Activated CD8-positive, alpha-beta memory T cell treated with anti-CD3 and anti-CD28 coated beads, Interleukin-2, amount 10 ng/mL, durations not matched to agents 7 days and 5 days (primary cell): ENCODE results near the gene BRD7. TPM values are rescaled to one million over a fixed set of nuclear protein-coding genes. Genes with fewer than 3 reads are reported as not detected.
A peak's percentile ranks its signal among the peaks of the same experiment; 100 is the strongest.

Experiments used
- ATAC-seq: fragments of 150-1000 bp; cut with Tn5 transposase; one replicate; pipeline ENCODE4 v1.10.0; 2021; ENCODE audit warnings: moderate library complexity
- CTCF ChIA-PET: fragments of 350-600 bp; sonication (Branson Sonifier 250); formaldehyde crosslinking; loops from one replicate; lab custom pipeline; 2021; ENCODE audit warnings: antibody characterized with exemption; lab: Charles Lee
- DNase-seq: peaks from one replicate; pipeline ENCODE4 v3.0.0-alpha.2; 2020
- H3K27ac Mint-ChIP-seq: one replicate; pipeline ENCODE4 v1.8.0; 2021; ENCODE audit warnings: mild to moderate bottlenecking, mixed read lengths
- H3K27me3 Mint-ChIP-seq: one replicate; pipeline ENCODE4 v1.8.0; 2021; ENCODE audit warnings: mixed read lengths
- H3K36me3 Mint-ChIP-seq: one replicate; pipeline ENCODE4 v1.8.0; 2021; ENCODE audit warnings: mild to moderate bottlenecking, mixed read lengths
- H3K4me1 Mint-ChIP-seq: one replicate; pipeline ENCODE4 v1.8.0; 2021; ENCODE audit warnings: mixed read lengths
- H3K4me3 Mint-ChIP-seq: one replicate; pipeline ENCODE4 v1.8.0; 2021; ENCODE audit warnings: mild to moderate bottlenecking, moderate library complexity, mixed read lengths
- H3K9me3 Mint-ChIP-seq: one replicate; pipeline ENCODE4 v1.8.0; 2022; ENCODE audit warnings: low read depth, mixed read lengths
- total RNA-seq, 2 experiments: library from RNA; stranded (reverse); gene quantifications; one replicate each; pipeline ENCODE4 v1.2.3, GENCODE V29; 2021

BRD7 gene
- total RNA-seq, 2 experiments from 2014 or later: 85.0 to 102 TPM

DNA sequence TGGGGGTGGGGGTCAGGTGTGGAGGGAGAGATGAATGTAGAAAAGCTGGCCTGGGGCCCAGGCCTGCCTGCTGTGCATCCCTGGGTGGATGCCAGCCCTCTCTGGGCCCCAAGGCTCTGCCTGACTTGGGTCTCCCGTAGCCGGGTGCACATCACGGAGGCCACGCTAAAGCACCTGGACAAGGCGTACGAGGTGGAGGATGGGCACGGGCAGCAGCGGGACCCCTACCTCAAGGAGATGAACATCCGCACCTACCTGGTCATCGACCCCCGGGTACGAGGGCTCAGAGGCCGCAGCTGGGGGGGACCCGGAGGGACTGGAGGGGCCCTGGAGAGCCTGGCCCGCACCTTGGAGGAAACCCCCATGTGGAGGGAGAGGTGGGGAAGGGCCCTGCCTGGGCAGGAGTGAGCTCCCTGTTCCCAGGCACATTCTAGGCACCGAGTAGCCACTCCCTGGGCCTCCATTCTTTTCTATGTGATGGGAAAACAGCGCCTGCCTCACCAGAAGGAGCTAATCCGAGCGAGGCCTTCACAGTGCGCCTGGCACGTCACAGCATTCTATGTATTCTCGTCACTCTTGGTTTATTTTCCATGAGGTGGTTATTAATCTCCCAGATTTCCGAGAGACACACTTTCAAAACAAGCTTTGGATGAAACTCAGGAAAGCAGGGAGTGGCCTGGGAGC is 67.7 kb downstream of the BRD7 start:
- H3K27ac Mint-ChIP-seq: no peak overlapping the region
- CTCF ChIA-PET: no interaction called here
- no peaks in the 10 kb centered on the region for H3K4me1 Mint-ChIP-seq
- H3K9me3 Mint-ChIP-seq: no peaks in the 10 kb centered on the region
- H3K4me3 Mint-ChIP-seq: no peak overlapping the region
- no peaks in the 10 kb centered on the region for H3K27me3 Mint-ChIP-seq
- ATAC-seq (no peak), DNase-seq (no peak)
- H3K36me3 Mint-ChIP-seq: peaks cover 8% of the 10 kb centered on the region

DNA sequence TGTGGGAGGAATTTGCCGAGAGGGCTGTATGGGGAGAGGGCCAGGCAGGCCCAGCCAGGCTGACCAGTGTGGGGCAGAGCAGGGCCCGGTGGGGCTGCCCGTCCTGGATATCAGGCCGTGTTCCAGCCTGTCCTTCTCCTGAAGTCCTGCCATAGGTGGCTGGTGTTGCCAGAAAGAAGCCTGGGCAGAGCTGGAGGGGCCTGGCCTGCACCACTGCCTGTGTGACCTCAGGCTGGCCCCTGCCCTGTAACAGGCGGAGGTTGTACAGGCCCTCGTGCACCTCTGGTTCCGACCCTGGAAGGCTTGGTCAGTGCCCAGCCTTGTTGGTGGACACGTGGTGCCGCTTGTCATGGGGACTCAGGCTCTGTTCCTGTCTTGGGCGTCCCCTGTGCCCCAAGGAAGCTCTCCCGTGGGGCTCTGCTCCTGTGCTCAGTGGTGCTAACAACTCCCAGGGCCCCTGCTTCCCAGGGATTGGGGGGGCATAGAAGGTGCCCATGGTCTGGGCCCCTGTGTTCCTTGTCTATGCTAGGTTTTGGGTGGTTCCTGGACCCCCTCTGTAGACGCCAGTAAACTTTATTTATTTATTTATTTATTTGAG is 69.2 kb downstream of the BRD7 start:
- CTCF ChIA-PET: no interaction called here
- no peaks in the 10 kb centered on the region for H3K9me3 Mint-ChIP-seq
- H3K27me3 Mint-ChIP-seq: no peaks in the 10 kb centered on the region
- no peak overlapping the region for H3K27ac Mint-ChIP-seq
- DNase-seq: no peak
- H3K4me3 Mint-ChIP-seq: no peak overlapping the region
- no peak for ATAC-seq
- H3K4me1 Mint-ChIP-seq: peaks cover 3% of the 10 kb centered on the region
- peaks cover 16% of the 10 kb centered on the region for H3K36me3 Mint-ChIP-seq

DNA sequence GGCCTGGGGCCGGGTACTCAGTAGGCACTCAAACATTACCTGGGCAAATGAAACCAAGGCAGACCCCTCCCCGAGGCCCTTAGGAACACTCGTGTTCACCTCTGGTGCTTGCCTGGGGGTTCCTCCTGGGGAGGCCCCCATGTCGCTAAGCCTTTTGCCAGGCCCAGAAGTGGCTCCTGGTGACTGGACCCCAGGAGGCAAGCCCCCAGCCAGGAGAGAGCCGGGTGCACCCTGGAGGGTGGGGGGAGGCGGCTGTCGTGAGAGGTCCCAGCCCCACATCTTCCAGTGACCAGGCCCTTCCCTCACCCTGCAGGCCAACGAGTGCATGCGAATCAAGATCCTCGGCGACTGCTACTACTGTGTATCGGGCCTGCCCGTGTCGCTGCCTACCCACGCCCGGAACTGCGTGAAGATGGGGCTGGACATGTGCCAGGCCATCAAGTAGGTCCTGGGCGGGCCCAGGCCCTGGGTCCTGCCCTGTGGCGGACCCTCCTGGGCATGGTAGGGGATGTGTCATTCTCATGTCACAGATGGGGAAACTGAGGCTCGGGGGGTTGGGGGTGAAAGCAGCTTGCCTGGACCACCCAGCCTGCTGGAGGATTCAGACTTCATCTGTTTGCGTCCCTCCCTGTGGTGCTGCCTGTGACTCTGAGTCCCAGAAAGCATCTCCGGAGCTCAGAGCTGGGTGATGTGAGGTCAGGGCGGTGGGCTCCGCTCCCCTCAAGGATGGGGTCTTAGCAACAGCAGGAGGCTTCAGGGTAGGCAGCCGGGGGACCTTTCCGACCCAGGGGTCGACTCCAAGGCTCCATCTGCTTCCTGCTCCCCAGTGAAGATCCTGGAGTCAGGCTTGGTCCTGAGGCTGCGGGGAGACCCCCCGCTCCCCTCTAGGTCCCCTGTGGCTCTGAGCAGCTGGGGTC is 69.9 kb downstream of the BRD7 start:
- DNase-seq: no peak
- Mint-ChIP-seq H3K4me3 (no peak overlapping the region), H3K27me3 (no peaks in the 10 kb centered on the region), H3K9me3 (no peaks in the 10 kb centered on the region), H3K27ac (no peak overlapping the region), H3K4me1 (peaks cover 3% of the 10 kb centered on the region), H3K36me3 (peaks cover 18% of the 10 kb centered on the region)
- CTCF ChIA-PET: no interaction called here
- no peak for ATAC-seq

DNA sequence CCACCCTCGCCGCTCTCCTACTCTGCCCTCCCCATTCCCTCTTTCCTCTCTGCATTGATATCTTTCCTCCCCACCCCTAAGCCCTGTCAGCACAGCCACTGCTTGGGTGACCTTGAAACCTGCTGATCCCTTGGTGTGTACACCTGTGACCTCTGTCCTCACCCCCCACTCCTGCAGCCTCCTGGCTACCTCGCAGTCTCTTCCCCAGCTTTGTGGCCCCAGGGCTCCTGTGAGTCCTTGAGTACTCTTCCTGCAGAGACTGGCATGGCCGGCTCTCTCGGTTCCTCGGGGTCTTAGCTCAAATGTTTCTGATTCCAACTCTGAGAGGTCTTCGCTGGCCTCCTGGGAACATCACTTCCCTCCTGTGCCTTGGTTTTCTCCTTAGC is 70.7 kb downstream of the BRD7 start:
- Mint-ChIP-seq H3K4me1 (peaks cover 3% of the 10 kb centered on the region), H3K9me3 (no peaks in the 10 kb centered on the region), H3K27me3 (no peaks in the 10 kb centered on the region), H3K4me3 (no peak overlapping the region), H3K27ac (no peak overlapping the region), H3K36me3 (peaks cover 21% of the 10 kb centered on the region)
- CTCF ChIA-PET: interaction anchor here (1.6 kb wide), 1 partner anchor 16 kb away, joined by 6 read pairs; no protein-coding TSS in a partner anchor
- no peak for ATAC-seq
- DNase-seq: no peak

DNA sequence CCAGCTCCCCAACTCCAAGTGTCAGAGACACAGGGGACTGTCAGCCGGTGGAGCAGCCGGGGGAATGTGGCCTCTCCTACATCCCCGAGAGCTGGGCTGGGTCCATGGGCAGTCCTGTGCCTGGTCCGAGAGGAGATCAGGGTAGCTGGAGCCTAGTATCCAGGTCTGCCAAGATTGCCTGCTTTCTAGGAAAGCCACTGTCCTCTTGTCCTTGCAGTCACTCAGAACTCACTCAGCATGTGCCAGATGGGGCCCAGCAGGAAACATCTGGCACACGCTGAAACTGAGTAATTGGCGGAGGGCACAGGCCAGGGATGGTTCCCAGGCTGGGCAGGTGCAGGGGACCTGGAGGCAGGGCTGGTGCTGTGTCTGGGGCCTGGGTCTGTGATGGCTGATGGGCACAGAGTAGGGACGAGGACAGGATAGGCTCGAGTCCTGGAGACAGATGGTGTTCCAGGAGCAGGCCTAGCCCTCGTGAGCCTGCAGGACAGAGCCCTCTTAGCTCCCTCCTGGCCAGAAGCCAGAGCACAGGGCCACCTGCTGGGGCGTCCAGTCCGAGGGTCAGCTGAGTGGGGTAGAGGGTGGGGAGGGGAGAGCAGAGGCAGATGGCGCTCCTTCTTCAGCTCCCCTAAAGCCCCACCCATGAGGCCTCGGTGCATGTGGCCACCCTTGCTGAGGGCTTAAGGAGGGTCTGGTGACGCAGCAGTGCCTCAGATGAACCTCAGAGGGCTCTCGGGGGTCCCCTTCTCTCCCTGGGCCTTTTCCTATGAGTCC is 71.3 kb downstream of the BRD7 start:
- H3K4me3 Mint-ChIP-seq: no peak overlapping the region
- no peak for DNase-seq
- no peak for ATAC-seq
- peaks cover 3% of the 10 kb centered on the region for H3K4me1 Mint-ChIP-seq
- no peaks in the 10 kb centered on the region for H3K9me3 Mint-ChIP-seq
- peaks cover 23% of the 10 kb centered on the region for H3K36me3 Mint-ChIP-seq
- H3K27me3 Mint-ChIP-seq: no peaks in the 10 kb centered on the region
- CTCF ChIA-PET: interaction anchor here (0.9 to 1.6 kb wide), 3 partner anchors 15 to 29 kb away, joined by 3 to 6 read pairs (median 4); no protein-coding TSS in a partner anchor
- H3K27ac Mint-ChIP-seq: no peak overlapping the region

DNA sequence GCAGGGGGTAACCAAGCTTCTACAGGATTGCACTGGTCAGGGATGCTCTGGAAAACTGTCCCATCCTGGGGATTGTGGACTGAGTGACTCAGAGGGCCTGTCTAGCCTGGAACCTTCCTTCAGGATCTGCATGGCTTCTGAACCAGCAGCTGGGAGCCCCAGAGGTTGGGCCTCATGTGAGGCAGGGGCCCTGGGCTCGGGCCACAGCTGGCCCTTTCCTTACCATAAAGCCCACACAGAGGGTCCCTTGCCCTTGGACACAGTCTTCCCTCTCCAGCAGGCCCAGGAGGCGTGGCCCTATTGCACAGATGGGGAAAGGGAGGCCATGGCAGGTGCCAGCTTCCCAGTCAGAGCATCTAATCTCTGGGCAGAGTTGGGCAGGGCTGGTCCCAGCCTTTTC is 72.0 kb downstream of the BRD7 start:
- Mint-ChIP-seq H3K9me3 (no peaks in the 10 kb centered on the region), H3K4me1 (peaks cover 3% of the 10 kb centered on the region), H3K36me3 (peaks cover 23% of the 10 kb centered on the region), H3K27me3 (no peaks in the 10 kb centered on the region), H3K4me3 (no peak overlapping the region), H3K27ac (no peak overlapping the region)
- CTCF ChIA-PET: interaction anchor here (0.9 to 1.6 kb wide), 3 partner anchors 14 to 29 kb away, joined by 3 to 6 read pairs (median 4); no protein-coding TSS in a partner anchor
- no peak for DNase-seq
- ATAC-seq: no peak

DNA sequence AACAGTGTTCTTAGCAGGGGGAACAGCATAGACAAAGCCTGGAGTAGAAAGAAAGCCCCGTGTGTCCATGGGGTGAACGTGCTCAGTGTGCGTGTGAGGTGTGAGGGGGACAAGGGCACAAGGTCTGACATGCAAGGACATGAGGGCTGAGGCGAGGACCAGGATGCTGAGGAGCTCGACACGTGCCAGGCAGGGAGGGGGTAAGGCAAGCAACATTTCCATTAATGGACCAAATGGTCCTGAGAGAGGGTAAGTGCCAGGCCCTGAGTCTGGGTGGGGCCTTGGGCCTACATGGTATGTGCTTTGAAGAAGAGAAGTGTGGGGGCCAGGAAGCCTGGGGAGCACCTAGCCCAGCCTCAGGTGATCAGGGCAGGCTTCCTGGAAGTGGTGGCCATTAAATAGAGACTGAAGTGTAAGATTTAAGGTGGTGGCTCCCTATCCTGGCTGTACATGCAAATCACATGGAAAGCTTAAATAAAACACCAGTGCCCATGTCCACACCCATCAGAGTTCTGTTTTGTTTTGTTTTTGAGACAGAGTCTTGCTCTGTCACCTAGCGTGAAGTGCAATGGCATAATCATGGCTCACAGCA is 73.2 kb downstream of the BRD7 start:
- CTCF ChIA-PET: interaction anchor here (0.8 kb wide), 1 partner anchor 14 kb away, joined by 3 read pairs; no protein-coding TSS in a partner anchor
- H3K9me3 Mint-ChIP-seq: no peaks in the 10 kb centered on the region
- DNase-seq (no peak), ATAC-seq (no peak)
- H3K27ac Mint-ChIP-seq: peak overlapping the region; percentile 54
- H3K4me1 Mint-ChIP-seq: peaks cover 3% of the 10 kb centered on the region
- H3K27me3 Mint-ChIP-seq: no peaks in the 10 kb centered on the region
- no peak overlapping the region for H3K4me3 Mint-ChIP-seq
- peaks cover 18% of the 10 kb centered on the region for H3K36me3 Mint-ChIP-seq

DNA sequence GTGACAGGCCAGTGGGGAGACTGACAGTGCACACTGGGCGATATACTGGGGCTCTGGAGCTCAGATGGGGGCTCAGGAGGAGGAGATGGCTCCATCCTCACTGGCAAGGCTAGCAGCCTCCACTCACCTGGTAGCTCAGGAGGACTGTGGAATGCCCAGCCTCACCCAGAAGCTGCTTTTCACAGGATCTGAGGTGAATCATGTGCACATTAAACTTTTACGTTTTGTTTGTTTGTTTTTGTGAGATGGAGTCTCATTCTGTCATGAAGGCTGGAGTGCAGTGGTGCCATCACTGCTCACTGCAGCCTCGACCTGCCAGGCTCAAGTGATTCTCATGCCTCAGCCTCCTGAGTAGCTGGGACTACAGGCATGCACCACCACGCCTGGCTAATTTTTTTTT is 73.8 kb downstream of the BRD7 start:
- Mint-ChIP-seq H3K4me3 (no peak overlapping the region), H3K27me3 (no peaks in the 10 kb centered on the region), H3K4me1 (peaks cover 5% of the 10 kb centered on the region), H3K9me3 (no peaks in the 10 kb centered on the region), H3K27ac (no peak overlapping the region), H3K36me3 (peaks cover 18% of the 10 kb centered on the region)
- DNase-seq: no peak
- no peak for ATAC-seq
- CTCF ChIA-PET: interaction anchor here (0.8 kb wide), 1 partner anchor 13 kb away, joined by 3 read pairs; no protein-coding TSS in a partner anchor

DNA sequence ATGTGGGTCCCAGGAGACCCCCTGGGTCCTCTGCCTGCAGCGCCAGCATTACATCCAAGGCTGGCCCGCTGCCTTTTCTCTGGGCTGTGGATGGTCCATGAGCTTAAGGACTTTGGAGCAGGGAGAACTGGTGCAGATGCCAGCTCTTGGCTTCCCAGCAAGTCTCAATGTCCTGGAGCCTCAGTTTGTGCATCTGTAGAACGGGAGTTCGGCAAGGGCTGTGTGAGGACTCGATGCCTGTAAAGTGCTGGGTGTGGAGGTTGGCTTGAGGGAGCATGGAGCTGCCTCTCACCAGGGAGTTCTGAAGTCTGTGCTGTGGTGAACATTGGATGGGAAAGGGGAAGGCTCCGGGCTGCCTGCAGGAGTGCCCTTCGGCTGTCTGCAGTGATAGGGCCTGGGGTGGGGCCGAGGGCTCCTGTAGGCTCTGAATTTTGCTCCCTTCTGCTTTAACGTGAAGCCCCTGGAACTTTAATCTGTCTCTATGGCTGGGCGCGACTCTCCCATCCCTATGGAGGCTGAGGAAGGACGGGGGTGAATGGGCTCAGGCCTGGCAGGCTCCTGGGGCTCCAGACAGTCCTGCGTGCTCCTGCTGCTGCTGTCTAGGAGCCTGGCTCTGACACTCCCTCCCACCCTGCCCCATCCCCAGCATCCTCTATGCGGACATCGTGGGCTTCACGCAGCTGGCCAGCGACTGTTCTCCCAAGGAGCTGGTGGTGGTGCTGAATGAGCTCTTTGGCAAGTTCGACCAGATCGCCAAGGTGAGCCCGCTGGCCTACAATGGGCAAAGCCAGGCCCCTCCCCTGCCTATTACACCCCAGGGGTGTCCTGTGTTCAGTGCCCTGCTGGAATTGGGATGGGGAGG is 74.6 kb downstream of the BRD7 start:
- Mint-ChIP-seq H3K27me3 (no peaks in the 10 kb centered on the region), H3K27ac (no peak overlapping the region), H3K4me1 (peaks cover 8% of the 10 kb centered on the region), H3K36me3 (peaks cover 20% of the 10 kb centered on the region), H3K4me3 (no peak overlapping the region), H3K9me3 (no peaks in the 10 kb centered on the region)
- DNase-seq (no peak), ATAC-seq (no peak)
- CTCF ChIA-PET: interaction anchor here (1.3 kb wide), 1 partner anchor 10 kb away, joined by 4 read pairs; no protein-coding TSS in a partner anchor

DNA sequence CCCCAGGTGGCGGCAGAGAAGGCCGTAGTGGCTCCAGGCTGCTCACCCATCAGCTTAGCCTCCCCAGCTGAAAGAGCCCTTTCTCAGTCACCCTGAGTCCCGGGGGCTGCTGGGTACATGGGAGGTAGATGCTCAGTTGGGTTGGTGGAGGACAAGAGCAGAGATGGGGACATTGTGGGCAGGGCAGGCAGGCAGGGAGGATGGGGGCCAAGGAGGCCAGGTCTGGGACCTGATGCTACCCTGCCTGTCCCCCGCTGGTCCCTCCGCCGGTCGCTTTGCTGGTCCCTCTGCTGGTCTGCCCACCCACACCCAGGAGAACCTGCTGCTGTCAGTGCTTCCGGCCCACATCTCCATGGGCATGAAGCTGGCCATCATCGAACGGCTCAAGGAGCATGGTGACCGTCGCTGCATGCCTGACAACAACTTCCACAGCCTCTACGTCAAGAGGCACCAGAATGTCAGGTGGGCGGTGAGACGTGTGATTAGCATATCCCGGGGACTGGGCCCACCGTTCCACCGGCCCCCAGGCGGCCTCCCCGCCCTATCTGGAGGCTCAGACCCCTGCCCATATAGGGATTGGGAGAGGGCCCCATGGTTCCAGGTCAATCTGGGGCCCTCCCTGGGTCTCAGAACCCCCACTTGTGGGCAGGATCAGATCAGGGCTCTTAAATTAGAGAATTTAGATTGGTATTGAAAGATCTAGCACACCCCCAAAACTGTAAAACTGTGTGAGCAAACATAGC is 75.6 kb downstream of the BRD7 start:
- no peaks in the 10 kb centered on the region for H3K9me3 Mint-ChIP-seq
- no peaks in the 10 kb centered on the region for H3K27me3 Mint-ChIP-seq
- CTCF ChIA-PET: interaction anchor here (1.3 kb wide), 1 partner anchor 9 kb away, joined by 4 read pairs; no protein-coding TSS in a partner anchor
- ATAC-seq: no peak
- peaks cover 12% of the 10 kb centered on the region for H3K4me1 Mint-ChIP-seq
- H3K36me3 Mint-ChIP-seq: peaks cover 29% of the 10 kb centered on the region
- no peak overlapping the region for H3K4me3 Mint-ChIP-seq
- H3K27ac Mint-ChIP-seq: no peak overlapping the region
- no peak for DNase-seq

DNA sequence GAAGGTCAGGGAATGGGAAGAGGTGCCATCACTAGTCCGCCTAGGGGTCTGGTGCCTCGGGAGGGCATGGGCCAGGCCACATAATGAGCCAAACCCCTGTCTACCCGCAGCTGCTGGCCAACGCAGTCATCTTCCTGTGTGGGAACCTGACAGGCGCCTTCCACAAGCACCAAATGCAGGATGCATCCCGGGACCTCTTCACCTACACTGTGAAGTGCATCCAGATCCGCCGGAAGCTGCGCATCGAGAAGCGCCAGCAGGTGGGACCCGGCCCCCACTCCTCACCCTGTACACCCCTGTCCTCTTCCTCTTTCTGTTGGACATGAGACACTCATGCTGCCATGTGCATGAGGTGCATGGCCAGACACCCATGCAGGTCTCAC is 76.2 kb downstream of the BRD7 start:
- no peaks in the 10 kb centered on the region for H3K27me3 Mint-ChIP-seq
- CTCF ChIA-PET: no interaction called here
- no peak for ATAC-seq

More for the DNA sequence above, 76.2 kb downstream of the BRD7 start:
- H3K36me3 Mint-ChIP-seq: peaks cover 34% of the 10 kb centered on the region
- DNase-seq: no peak
- peaks cover 12% of the 10 kb centered on the region for H3K4me1 Mint-ChIP-seq
- no peak overlapping the region for H3K4me3 Mint-ChIP-seq
- no peaks in the 10 kb centered on the region for H3K9me3 Mint-ChIP-seq
- no peak overlapping the region for H3K27ac Mint-ChIP-seq
